NCI-H69 (cell line): ENCODE data around the gene OPCML.

Source experiments
- DNase-seq: peaks from one replicate; lab custom pipeline; 2025; lab: John Stamatoyannopoulos, UW

OPCML gene

DNA sequence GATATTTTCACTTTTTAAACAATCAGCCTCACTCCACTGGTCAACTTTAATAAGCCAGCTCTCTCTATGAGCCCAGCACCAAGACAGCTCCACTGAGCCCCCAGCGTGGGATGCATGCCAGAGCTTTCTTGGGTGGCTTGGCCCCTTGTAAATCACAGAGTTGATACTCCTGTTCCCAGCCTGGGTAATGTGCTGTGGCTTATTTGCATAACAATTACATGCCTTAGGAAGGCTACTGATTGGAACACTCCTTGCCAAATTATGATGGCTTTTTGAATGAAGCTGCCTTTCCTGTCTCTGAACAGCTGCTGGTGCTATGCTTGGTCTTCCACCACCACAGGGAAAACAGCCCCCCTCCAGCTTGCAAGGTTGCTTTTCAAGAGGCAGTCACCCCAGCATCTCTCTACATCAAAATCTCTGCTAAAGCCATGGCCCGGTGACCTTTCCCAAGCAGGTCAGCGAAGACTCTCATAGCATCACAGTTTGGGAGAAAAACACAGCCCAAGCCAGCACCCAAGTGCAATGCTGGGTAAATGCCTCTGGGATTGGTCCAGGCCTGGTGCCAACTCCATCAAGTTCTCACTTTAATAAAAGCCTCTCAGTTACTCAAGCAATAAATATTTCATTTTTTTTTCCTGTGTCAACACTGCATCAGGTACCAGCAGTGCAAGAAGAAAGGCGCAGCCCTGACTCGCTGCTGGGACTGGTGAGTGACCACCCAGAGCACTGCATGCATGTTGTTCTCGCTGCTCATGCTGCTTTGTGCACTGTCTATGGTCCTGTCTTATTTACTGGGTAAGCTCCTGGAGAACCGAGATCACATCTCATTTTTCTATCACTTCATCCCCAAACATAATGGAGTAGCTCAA lies 549.3 kb downstream of the OPCML start:
- no peak for DNase-seq

DNA sequence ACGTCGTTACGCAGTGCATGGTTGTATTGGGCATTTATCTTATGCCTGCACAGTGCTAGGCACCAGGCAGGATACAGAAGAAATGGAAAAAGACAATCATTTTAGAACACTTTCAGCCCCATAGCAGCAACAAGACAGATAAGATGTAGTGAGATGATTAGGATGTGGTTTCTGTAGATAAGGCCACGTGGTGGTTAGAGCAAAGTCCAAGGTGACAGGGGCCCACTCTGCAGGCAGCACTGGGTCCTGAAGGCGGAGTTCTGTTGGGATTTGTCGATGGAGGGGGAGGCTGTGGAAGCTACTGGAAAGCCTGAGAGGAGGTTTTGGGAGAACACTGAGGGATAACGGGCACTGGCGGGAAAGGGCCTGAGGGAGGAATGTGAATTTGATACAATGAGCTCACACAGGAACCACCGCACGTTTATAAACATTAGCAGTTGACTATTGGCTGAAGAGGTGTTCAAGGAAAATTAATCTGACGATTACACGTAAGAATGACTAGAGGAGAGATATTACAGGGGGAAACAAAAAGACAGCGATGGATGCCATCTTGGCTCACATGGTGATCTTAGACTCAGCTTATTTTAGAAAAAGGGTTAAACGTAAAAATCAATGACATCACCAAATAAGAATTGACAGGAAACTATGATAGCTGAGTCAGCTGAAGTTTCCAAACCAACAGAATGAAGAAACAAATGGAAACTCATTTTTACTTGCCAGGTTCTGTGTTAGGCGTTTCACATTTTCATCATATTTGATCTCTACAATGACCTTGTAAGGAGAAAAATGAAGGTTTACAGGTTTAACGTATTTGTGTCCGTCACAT lies 551.0 kb downstream of the OPCML start:
- DNase-seq: no peak

DNA sequence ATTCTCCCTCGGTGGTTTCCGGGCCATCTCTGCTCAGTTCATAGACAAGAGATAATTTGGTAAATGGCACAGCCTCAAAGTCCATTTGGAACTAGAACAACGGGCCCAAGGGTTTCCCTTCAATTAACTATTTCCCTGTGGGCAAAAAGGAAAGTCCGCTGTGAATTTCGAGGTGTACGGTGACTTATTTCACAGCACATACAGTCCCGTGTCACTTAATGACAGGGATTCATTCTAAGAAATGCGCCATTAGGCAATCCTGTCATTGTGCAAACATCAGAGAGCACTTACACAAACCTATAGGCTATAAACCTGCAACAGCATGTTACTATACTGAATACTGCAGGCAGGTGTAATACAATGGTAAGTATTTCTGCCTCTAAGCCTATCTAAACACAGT lies 551.6 kb downstream of the OPCML start:
- DNase-seq: peak; percentile 11

DNA sequence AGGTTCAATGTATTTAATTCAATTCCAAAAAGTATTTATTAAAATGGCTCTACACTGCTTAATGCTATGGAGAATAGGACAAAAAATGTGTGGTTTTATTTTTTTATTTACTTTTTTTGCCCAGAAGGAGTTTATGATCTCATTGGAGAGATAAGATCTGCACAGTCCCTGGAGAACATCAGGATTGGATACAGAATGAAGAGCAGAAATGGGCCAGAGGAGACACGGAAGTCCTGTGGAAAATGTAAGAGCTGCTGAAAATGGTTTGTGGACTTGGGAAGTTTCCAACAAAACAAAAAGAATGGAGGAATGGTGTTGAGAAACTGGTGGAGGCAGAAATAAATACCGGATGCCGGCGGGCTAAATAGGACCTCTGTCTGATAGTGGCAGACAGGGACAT lies 554.6 kb downstream of the OPCML start:
- no peak for DNase-seq

DNA sequence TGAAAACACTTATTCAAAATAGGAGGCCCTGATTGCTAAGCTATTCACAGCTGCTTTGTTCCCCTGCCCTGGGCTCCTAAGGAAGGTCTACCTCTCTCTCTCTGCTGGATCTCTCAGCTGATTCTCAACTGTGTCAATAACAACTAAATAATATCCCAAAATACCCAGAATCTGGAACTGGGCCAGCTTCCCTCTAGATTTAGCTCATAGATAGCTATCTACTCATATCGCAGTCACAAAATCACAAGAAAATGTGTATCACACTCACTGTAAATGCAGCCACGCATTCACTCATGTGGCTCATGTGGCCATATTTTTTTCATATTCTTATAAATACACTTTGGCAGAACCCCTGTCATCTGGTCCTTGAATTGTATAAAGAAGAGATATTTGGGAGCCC lies 555.1 kb downstream of the OPCML start:
- DNase-seq: no peak

DNA sequence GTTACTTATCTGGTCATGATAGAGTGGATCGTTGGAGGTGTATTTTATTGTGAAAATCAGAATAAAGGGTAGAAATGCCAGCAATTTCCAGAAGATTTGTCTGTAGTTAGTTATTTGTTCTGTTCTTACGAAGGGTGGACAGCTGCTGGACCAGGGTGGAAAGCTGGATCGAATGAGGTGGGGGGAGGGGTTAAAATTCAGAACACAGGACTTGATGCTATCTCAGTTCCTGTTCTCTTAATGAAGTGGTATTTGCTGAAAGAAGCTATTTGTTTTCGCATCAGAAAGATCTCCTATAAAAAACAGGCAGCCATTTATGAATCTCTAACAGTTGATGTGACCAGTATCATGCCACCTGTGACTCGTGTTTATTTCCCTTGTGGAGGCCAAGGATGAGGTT lies 556.2 kb downstream of the OPCML start:
- DNase-seq: no peak

DNA sequence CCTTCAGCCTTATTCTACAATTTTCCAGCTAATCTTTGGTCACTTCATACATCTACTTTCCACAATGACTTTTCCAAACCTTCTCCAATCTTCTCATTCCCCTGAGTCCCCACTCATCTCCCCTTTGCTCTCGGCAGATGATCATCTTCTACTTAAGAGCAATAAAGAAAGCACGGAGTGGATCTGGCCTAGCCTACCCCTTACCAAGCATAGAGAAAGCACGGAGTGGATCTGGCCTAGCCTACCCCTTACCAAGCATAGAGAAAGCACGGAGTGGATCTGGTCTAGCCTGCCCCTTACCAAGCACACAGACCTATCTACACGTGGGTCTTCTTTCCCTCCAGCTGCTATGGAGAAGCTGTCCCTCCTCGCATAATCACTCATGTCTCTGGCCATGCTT lies 558.6 kb downstream of the OPCML start:
- DNase-seq: no peak

DNA sequence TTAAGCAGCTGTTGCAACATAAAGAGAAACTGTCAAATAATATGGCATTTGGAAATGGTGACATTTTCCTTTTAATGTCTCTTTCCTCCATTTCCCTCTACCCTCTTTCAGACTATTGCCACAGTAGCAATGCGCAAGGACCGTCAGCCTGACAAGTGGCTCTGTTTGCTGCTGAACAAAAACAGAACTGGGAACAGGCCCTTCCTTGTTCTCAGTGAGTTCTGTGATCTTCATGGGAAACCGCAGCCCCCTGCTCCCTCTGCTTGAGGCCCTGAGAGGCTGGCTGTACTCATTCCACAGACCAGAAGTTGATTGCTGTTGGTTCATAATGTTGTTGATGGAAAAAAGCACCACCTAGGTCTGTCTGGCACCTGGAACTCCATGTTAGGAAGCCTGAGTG lies 559.7 kb downstream of the OPCML start:
- DNase-seq: no peak

DNA sequence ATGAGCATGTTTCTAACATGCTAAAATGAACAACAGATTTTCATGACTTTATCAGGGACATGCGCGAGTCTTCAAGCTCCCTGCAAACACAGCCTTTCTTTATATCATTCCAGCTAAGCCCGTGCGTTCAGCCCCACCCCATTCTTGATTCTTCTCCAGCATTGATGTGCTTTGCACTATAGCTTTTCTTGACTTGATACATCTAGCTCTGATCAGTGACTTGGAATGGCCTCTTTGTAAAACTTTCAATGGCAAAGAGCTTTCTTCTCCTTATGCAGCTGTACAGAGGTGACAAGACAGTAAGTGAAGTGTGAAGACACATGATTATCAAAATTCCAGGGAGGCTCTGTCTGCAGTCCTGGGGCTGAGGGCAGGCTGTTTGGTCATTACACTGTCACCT lies 561.0 kb downstream of the OPCML start:
- no peak for DNase-seq

DNA sequence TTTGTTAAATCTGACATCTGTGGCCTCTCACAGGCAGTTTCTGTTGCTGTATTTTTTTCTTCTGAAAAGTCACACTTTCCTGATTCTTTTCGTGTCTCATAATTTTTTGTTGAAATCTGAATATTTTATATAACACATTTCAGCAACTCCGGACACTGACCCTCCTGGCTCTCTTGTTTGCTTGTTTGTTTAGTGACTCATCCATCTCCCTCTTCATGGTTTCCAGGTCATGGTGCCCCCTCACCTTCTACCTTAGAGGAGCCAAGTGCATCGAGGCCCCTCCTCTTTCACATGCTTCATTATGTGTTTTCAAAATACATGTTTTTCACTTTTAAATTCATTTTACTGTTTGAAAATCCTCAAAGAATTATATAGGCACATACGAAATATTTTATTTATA lies 562.4 kb downstream of the OPCML start:
- DNase-seq: no peak

DNA sequence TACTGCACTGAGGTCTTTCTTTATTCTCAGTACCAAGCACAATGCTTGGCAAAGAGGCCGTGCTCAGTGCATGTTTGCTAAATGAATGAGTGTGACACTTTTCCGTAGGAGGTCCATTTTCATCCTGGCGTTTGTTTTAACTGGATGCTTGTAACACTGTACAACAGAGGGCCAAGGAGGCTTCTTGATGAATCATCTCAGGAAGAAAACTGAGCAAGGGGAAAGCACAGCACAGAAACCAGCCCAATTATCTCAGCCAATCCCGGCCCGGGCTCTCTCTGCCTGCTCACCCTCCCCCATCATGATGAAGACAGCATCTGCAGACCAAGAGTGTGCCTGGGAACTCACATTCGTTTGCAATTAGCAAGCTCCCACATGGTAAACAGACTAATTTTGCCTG lies 570.3 kb downstream of the OPCML start:
- DNase-seq: no peak

DNA sequence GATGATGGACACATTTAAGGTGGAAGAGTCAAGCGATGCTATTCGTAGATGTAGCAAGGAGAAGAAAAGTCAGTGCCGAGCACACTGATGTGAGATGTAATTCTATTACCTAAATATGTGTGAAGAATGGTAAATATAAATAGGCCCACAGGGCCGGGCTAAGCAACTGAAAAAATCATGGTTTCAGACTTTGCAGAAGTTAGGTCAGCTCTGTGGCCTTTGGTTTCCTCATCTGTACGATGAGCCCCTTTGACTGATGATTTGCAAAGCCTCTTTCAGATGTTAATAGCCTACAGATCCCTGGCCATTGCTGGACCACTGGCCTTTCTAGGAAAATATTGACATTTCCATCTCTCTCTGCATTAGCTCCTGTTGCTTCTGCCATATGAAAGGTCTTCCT lies 570.8 kb downstream of the OPCML start:
- DNase-seq: no peak

DNA sequence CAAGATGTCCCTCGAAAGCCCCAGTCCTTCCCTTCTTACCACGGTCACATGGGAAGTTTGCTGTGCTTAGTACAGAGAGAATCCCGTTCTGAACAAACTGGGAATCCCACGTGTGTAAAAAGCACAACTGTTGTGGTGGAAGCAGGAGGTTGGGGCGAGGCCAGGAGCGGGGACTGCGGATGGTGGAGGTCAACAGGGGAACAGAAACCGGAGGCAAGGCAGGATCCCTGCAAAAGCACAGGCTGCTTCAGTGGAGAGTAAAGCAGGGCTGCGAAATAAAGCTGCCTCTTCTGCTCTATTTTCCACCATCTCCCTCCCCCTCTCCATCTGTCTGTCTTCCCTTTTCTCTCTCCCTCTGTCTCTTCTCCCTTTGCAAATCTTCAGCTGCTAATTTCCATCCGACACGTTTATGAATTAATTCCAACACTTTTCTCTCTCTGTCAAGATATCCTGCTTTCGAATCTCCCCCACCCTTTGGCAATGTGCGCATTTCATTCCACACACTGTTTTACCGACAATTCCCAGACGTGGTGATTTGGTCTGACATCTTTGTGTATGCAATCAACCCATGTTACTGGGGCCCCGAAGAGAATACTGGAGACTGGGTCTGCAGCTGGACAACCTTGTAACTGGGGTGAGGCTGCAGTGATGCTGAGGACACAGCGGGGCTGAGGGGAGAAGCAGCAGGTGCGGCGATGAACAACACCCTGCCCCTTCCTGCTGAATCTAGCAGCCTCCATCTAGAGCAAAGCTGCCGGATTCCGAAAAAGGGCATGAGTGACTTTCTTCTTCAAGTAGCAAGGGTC lies 571.8 kb downstream of the OPCML start:
- DNase-seq: no peak

DNA sequence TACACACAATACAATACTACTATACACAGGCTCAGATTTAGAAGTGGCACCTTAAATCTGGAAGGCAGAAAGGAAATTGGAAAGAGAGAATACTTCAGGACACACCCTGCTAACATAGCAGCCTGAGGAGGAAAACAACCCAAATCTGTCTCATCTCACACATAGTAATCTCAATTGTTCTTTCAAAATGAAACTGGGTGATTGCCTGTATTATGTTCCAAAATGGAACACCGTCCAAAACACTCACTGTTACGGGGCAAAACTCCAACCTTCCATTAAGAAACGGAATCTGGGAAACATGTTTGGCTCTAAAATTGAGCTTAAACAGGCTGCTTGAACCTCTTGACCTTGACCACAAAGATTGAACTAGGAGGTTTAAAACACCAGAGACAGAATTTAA lies 572.6 kb downstream of the OPCML start:
- DNase-seq: no peak

DNA sequence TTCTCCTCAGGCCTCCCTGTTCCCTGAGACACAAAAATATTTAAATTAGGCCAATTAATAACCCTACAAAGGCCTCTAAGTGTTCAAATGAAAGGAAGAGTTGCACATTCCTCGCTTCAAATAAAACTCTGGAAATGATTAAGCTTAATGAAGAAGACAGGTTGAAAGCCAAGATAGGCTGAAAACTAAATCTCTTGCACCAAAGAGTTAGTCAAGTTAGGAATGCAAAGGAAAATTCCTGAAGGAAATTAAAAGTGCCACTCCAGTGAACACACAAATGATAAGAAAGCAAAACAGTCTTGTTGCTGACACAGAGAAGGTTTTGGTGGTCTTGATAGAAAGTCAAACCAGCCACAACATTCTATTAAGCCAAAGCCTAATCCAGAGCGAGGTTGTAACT lies 574.4 kb downstream of the OPCML start:
- DNase-seq: no peak

DNA sequence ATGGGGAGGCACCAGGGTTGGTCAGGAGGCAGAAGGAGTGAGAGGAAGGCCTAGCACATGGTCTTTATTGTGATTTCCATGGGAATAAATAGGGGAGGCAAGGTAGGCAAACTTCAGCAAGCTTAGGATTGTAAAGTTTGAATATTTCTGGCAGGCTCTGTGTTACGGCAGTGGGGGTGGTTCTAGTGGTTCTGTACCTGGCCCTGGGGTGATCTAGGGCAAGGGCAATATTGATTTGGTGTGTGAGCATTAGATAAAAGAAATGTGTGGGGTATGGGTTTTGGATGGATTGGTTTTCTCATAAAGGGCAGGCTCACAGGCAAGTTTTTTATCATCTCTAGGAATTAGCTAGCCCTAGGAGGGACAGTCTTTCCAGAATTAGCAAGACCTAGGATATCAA lies 584.0 kb downstream of the OPCML start:
- DNase-seq: no peak

DNA sequence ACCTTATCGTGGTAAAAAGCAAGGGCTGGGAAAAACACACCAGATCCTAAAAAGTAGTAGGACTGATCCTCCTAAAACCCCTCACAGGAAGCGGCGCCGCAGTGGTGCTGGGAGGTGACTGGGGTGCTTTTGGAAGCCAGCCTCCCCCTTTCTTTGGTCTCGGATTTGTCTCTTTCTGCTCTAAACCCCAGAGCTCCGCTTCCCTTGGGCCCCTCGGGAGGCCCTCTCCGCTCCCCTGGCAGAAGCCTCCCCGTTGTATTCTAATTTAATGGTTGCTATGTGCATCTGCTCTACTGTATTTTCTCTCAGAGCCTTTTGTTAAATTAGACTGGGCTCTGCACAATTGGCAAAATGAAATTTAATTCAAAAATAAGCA lies 587.7 kb downstream of the OPCML start:
- no peak for DNase-seq

DNA sequence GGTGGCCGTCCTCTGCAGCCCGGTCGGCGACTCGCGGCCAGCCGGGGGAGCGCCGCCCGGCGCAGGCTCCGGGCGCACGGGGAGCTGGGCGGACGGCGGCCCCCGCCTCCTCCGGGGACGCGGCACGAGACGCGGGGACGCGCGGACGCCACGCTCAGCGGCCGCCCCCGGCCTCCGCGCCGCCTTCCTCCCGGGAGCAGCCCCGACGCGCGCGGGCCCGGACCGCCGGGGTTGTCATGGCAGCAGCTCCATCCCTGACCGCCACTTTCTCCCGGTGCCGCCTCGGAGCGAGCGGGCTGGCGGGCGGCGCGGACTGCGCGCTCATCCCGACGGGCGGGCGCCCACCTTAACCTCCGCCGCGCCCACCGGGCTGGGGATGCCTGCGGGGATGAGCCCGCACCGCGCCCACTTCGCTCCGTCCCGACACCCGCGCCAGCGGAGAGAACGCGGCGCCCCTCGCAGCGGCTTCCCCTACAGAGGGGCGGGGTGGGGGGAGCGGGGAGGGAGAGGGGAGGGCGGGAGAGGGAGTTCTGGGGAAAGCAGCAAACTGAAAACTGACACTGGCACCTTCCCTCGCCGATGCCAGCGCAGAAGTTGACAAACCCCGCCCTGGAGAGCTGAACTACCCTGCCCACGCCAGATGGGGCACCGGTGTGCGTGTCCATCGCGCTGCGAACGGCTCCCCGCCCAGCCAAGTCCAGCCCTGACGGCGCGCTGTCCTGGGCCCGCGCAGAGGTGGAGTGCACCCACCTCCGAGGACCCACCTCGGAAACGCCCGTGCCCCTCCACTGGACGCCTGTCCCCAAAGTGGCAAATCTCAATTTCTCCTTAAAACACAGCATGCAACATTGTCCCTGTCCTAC lies 588.4 kb downstream of the OPCML start:
- peak; percentile 41 for DNase-seq

DNA sequence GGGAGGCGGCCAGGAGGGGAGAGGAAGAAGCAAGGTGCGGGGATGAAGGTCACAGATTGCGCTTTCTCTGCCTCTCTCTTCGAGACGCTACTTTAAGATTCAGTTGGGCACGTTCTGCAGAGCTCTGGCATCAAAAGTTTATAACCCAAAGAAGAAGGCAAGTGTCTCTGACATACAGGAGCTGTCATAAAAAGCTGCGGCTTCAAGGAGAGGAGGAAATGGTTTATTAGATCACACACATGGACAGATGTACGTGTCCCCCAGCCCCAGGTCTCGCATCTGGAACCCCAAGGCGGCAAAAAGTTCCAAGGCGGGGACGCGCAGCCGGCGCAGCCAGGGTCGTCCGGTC lies 589.0 kb downstream of the OPCML start:
- DNase-seq: no peak

DNA sequence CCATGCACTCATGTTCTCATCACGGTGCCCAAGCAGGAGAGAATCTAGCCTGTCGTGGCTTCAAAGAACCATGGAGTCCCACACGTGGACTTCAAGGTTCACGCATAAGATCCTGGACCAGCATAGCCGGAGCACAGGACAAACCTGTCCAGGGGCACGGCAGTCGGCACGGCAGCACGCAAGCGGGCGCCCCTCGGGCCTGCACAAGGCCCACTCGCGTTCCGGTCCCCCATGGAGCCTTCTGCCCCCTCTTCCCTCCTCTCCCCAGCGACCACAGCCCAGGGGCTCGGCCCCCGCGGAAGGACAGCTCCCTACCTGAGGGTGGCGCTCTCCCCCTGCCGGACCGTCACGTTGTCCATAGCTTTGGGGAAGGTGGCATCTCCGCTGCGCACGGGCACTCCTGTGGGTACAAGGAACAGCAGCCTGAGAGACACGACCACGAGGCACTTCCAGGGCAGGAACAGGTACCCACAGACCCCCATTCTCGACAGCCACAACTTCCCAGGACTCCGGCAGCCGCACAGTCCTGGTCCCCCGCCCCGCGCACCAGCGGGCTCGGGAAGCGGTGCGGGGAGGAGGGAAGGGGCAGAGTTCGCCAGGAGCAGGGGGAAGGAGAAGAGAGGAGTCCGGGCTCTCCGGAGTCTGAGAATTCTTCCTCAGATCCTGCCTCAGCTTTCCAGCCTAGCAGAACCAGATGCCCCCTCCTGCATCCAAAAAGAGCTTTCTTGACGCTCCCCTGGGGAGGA lies 589.5 kb downstream of the OPCML start:
- no peak for DNase-seq

DNA sequence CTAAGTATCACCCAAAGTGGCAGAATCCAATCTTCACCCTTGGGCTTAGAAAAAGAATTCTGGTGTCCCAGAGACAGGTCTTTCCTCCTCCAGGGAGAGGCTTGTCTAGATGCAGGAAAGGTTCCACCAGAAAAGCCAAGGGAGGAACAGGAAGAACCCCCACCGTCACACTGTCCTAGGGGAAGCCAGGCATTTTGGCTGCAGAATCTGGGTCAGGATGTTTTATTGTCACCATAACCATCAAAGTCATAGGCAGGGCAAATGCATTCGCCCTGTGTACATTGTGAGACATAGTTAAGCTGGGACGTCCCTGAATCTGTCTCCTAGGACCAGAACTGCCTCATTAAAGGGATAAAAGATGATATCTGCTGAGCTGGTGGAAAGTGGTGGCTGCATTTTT lies 590.5 kb downstream of the OPCML start:
- no peak for DNase-seq
